Ishikawa (cell line): ENCODE results near the gene LRRC74B.

ENCODE experiments used
- CEBPB ChIP-seq: IDR thresholded peaks from 2 replicates; pipeline ENCODE4 v1.6.1; 2012
- CREB1 ChIP-seq: IDR thresholded peaks from 2 replicates; pipeline ENCODE4 v1.6.1; 2012; ENCODE audit warnings: low read depth
- EGR1 ChIP-seq: IDR thresholded peaks from 2 replicates; pipeline ENCODE4 v1.6.1; 2012
- EP300 ChIP-seq: IDR thresholded peaks from 2 replicates; pipeline ENCODE4 v1.6.1; 2012; ENCODE audit warnings: borderline replicate concordance
- FOXM1 ChIP-seq: IDR thresholded peaks from 2 replicates; pipeline ENCODE4 v1.6.1; 2012; ENCODE audit warnings: low read depth, borderline replicate concordance
- NFIC ChIP-seq: IDR thresholded peaks from 2 replicates; pipeline ENCODE4 v1.6.1; 2012
- RAD21 ChIP-seq: IDR thresholded peaks from 2 replicates; pipeline ENCODE4 v1.6.1; 2012; ENCODE audit warnings: low read depth
- TAF1 ChIP-seq: IDR thresholded peaks from 2 replicates; pipeline ENCODE4 v1.6.1; 2012; ENCODE audit warnings: low read depth, mild to moderate bottlenecking
- TCF12 ChIP-seq: IDR thresholded peaks from 2 replicates; pipeline ENCODE4 v1.6.1; 2012; ENCODE audit warnings: low read depth
- TEAD4 ChIP-seq: IDR thresholded peaks from 2 replicates; pipeline ENCODE4 v1.6.1; 2012
- YY1 ChIP-seq: IDR thresholded peaks from 2 replicates; pipeline ENCODE4 v1.6.1; 2012; ENCODE audit warnings: low read depth
- ZBTB7A ChIP-seq: IDR thresholded peaks from 2 replicates; pipeline ENCODE4 v1.6.1; 2012; ENCODE audit warnings: low read depth
- TF ChIP-seq, protein P1 (sequence below): IDR thresholded peaks from 2 replicates; pipeline ENCODE4 v1.6.1; 2012; ENCODE audit warnings: low read depth, mild to moderate bottlenecking
- TF ChIP-seq, protein P2 (sequence below): IDR thresholded peaks from 2 replicates; pipeline ENCODE4 v1.6.1; 2012
- TF ChIP-seq, protein P3 (sequence below): IDR thresholded peaks from 2 replicates; pipeline ENCODE4 v1.6.1; 2012

LRRC74B gene

DNA sequence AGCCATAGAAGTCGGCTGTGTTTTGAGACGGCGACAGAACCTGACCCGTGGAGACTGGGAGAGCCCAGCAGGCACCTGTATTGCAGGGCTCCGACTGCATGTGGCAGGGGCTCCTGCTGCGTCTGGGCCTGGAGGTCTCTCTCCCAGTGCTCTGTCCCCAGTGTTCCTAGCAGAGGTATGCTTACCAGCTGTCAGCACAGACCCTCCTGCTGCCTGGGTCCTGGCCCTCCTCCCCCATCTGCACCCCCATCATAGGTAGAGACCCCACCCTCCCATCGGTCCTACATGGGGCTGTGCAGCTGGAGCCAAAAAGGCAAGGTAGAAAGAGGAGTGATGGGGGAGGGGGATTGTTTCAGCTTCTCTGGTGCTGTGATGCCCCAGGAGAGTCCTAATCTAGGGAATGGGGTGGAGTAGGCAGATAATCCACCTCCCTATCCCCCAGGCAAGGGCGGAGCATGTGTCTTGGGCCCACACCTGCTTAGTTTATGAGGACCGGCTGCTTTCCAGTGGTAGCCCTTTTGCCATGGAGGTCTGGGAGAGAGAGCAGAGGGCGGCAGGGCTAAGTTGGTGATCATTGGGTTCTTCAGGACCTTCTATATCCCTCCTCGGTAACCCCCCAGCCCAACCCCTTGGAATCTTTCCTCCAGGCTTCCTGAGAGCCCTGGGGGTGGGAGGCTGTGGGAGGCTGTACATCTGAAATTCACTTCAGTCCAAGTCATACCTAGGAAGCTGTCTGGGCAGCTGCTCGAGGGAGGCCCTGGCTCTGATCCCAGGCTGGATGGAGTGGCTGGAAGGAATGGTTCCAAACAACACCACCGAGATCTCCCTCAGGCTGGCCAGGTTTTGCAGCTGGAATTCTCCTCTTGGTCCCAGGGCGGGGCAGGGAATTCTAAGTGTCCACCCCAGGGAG is 18.7 kb upstream of the LRRC74B start:
- TF ChIP-seq EGR1 (no peak), TEAD4 (no peak), RAD21 (no peak), ZBTB7A (no peak), CEBPB (no peak), TAF1 (no peak), FOXM1 (no peak), EP300 (no peak), YY1 (no peak), CREB1 (no peak), TCF12 (no peak), NFIC (no peak)
- TF ChIP-seq, protein P1, sequence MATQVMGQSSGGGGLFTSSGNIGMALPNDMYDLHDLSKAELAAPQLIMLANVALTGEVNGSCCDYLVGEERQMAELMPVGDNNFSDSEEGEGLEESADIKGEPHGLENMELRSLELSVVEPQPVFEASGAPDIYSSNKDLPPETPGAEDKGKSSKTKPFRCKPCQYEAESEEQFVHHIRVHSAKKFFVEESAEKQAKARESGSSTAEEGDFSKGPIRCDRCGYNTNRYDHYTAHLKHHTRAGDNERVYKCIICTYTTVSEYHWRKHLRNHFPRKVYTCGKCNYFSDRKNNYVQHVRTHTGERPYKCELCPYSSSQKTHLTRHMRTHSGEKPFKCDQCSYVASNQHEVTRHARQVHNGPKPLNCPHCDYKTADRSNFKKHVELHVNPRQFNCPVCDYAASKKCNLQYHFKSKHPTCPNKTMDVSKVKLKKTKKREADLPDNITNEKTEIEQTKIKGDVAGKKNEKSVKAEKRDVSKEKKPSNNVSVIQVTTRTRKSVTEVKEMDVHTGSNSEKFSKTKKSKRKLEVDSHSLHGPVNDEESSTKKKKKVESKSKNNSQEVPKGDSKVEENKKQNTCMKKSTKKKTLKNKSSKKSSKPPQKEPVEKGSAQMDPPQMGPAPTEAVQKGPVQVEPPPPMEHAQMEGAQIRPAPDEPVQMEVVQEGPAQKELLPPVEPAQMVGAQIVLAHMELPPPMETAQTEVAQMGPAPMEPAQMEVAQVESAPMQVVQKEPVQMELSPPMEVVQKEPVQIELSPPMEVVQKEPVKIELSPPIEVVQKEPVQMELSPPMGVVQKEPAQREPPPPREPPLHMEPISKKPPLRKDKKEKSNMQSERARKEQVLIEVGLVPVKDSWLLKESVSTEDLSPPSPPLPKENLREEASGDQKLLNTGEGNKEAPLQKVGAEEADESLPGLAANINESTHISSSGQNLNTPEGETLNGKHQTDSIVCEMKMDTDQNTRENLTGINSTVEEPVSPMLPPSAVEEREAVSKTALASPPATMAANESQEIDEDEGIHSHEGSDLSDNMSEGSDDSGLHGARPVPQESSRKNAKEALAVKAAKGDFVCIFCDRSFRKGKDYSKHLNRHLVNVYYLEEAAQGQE: no peak
- TF ChIP-seq, protein P2, sequence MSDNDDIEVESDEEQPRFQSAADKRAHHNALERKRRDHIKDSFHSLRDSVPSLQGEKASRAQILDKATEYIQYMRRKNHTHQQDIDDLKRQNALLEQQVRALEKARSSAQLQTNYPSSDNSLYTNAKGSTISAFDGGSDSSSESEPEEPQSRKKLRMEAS: no peak
- TF ChIP-seq, protein P3, sequence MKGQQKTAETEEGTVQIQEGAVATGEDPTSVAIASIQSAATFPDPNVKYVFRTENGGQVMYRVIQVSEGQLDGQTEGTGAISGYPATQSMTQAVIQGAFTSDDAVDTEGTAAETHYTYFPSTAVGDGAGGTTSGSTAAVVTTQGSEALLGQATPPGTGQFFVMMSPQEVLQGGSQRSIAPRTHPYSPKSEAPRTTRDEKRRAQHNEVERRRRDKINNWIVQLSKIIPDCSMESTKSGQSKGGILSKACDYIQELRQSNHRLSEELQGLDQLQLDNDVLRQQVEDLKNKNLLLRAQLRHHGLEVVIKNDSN: no peak

DNA sequence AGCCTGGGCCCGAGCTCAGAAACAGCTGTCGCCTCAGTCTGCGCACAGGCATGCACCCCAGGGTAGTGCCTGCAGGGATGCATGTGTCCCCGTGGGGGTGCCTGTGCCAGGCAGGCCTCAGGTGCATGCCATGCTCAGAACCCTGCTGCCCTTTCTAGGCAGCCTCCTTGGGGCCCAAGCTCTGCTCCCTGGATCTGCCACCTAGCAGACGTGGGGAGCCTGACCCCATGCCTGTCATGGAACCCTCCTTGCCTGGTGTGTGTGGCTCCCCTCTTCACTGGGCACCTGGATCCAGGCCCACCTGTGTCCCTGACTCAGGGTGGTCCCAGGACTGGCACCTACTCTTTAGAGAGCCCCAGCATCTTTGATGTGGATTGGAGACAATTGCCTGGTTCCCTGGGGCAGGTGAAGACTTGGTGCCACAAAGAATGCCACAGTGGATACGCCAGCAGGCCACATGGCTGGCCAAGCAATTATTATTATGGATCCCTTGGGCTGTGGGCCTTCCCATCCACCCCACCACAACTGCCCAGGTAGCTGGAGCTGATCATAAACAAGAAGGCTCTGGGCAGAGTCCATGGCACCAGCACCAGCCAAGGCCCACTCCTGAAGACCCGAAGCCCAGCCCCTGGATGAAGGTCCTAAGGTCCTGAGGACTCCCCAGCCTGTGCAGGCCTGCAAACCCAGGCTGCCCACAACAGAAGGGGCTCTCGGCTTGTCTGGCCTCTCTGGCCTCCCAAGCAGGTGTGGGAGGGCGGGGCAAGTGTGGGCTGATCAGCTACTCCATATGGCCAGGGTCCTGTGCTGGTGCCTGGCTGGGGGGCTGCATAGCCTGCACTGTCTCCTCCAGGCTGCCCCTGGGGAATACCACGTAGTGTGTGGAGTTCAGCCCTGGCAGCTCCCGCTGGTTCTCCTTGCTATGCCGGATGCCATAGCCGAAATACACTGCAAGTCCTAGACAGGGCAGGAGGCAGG is 17.2 kb upstream of the LRRC74B start:
- no peak for TF ChIP-seq EP300
- TF ChIP-seq YY1: no peak
- TF ChIP-seq FOXM1: no peak
- TF ChIP-seq, protein P1: no peak
- no peak for TF ChIP-seq NFIC
- no peak for TF ChIP-seq TAF1
- TF ChIP-seq RAD21: no peak
- TF ChIP-seq, protein P3: no peak
- TF ChIP-seq CREB1: no peak
- no peak for TF ChIP-seq ZBTB7A
- TF ChIP-seq TCF12: no peak
- TF ChIP-seq TEAD4: no peak
- TF ChIP-seq, protein P2: no peak
- no peak for TF ChIP-seq CEBPB
- TF ChIP-seq EGR1: no peak

DNA sequence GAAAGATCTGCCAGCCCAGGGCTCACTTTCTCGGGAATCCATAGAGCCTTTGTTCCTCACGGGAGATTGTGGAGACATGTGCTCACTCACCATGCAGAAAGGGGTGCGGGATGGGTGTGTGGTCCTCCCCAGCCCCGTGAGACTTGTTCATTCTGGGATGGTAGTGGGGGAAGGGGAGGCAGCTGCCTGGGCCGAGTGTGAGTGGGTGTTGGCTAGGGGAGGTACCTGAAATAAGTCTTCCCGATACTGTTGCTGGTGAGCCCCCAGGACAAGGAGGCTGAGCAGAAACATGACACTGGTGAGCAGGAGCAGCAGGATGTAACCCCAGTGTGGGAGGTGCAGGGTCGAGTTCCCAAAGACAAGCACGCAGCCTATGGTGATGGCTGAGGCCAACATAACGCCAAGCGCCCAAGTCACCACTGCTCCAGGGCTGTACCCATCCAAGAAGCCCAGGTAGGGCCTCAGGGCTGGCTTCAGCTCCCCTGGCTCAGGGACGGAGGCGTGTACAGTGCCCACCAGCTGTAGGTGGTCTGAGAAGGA is 16.2 kb upstream of the LRRC74B start:
- TF ChIP-seq CREB1 (no peak), CEBPB (no peak), ZBTB7A (no peak), TCF12 (no peak), EP300 (no peak), RAD21 (no peak), TEAD4 (no peak)
- TF ChIP-seq, protein P1: no peak
- TF ChIP-seq, protein P3: no peak
- TF ChIP-seq, protein P2: no peak
